ENCODE data around the gene BTBD3.

Gene BTBD3

DNA sequence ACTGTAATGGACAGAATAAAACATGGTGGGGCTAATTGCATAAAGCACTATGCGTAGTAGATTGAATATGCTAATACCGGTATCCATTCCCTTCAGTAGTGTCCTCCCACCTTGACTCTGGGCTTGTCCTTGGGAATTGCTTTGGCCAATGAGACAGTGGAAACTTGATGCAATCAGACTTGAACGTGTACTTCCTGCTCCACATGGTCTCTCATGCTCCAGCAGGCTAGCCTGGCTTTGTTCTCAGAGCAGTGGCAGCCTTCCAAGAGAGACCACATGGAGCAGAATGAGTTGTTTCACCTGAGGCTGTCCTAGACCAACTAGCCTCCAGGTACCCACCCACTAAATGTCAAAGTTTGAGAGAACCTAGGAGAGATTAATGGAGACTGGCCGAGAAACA is 37.0 kb upstream of the BTBD3 start:
- Histone ChIP-seq H3K27ac (replicated peaks; ENCODE audit: low read length) (no peak overlapping the region), H2AK5ac (ENCODE audit: low read depth, low read length) (no peak overlapping the region), H3K9ac (ENCODE audit: low read depth, low read length, poor library complexity) (no peak overlapping the region), H4K91ac (ENCODE audit: low read depth, low read length, poor library complexity) (no peak overlapping the region), H2BK15ac (ENCODE audit: low read length) (no peak overlapping the region), H2BK12ac (ENCODE audit: low read length) (no peak overlapping the region), H3K9me3 (replicated peaks in 1 of 2; ENCODE audit: control insufficient read depth in 2 of 2, insufficient read depth in 1 of 2, low read depth in 1 of 2, low read length in 2 of 2) (no peaks in the 10 kb centered on the region), H3K4me3 (ENCODE audit: low read length in 2 of 2) (peak overlapping the region in 1 of 2 donors; percentile 27), H3K4ac (ENCODE audit: low read length) (no peak overlapping the region), H3K23ac (ENCODE audit: low read depth, low read length, poor library complexity) (no peak overlapping the region), H3K4me2 (ENCODE audit: insufficient read depth, low read length, poor library complexity, severe bottlenecking) (no peak overlapping the region), H3K18ac (ENCODE audit: low read length) (no peak overlapping the region), H4K8ac (ENCODE audit: low read depth, low read length) (no peak overlapping the region), H3K4me1 (ENCODE audit: control insufficient read depth in 2 of 2, insufficient read depth in 1 of 2, low read depth in 1 of 2, low read length in 2 of 2) (no peaks in the 10 kb centered on the region), H3K36me3 (replicated peaks in 1 of 2; ENCODE audit: control insufficient read depth in 2 of 2, insufficient read depth in 2 of 2, low read length in 2 of 2) (no peaks in the 10 kb centered on the region), H2BK5ac (ENCODE audit: low read length) (no peak overlapping the region), H2BK120ac (ENCODE audit: low read depth, low read length) (no peak overlapping the region), H3K27me3 (ENCODE audit: control insufficient read depth in 3 of 3, insufficient read depth in 3 of 3, low read depth in 1 of 3, low read length in 3 of 3) (no peaks in the 10 kb centered on the region), H3K79me1 (ENCODE audit: low read depth, low read length) (no peaks in the 10 kb centered on the region), H3K14ac (ENCODE audit: low read length) (no peak overlapping the region), H2AFZ (ENCODE audit: low read length) (peak overlapping the region; percentile 56)
- DNase-seq (ENCODE audit: low spot score), result no peak
- no CpG with 5 or more reads among the region's 4 CpGs for WGBS, 2 donors (ENCODE audit: extremely low coverage in 2 of 2, insufficient read length in 2 of 2, insufficient replicate concordance in 1 of 2)

- no peak overlapping the region for H2AK5ac ChIP-seq (ENCODE audit: low read depth, low read length)
- H3K79me1 ChIP-seq (ENCODE audit: low read depth, low read length), result no peaks in the 10 kb centered on the region
- no peak overlapping the region for H4K91ac ChIP-seq (ENCODE audit: low read depth, low read length, poor library complexity)
- H3K23ac ChIP-seq (ENCODE audit: low read depth, low read length, poor library complexity), result no peak overlapping the region
- no peak overlapping the region for H3K4ac ChIP-seq (ENCODE audit: low read length)
- no peak overlapping the region for H2BK120ac ChIP-seq (ENCODE audit: low read depth, low read length)
- no CpG with 5 or more reads among the region's 4 CpGs for WGBS, 2 donors (ENCODE audit: extremely low coverage in 2 of 2, insufficient read length in 2 of 2, insufficient replicate concordance in 1 of 2)
- DNase-seq (ENCODE audit: low spot score), result no peak
- H3K4me3 ChIP-seq (ENCODE audit: low read length in 2 of 2), result no peak overlapping the region
- no peak overlapping the region for H3K27ac ChIP-seq (replicated peaks; ENCODE audit: low read length)
- no peaks in the 10 kb centered on the region for H3K9me3 ChIP-seq (replicated peaks in 1 of 2; ENCODE audit: control insufficient read depth in 2 of 2, insufficient read depth in 1 of 2, low read depth in 1 of 2, low read length in 2 of 2)
- no peak overlapping the region for H4K8ac ChIP-seq (ENCODE audit: low read depth, low read length)
- H3K14ac ChIP-seq (ENCODE audit: low read length), result no peak overlapping the region
- H3K4me1 ChIP-seq (ENCODE audit: control insufficient read depth in 2 of 2, insufficient read depth in 1 of 2, low read depth in 1 of 2, low read length in 2 of 2), result no peaks in the 10 kb centered on the region
- no peaks in the 10 kb centered on the region for H3K36me3 ChIP-seq (replicated peaks in 1 of 2; ENCODE audit: control insufficient read depth in 2 of 2, insufficient read depth in 2 of 2, low read length in 2 of 2)
- H3K4me2 ChIP-seq (ENCODE audit: insufficient read depth, low read length, poor library complexity, severe bottlenecking), result no peak overlapping the region
- H2BK15ac ChIP-seq (ENCODE audit: low read length), result no peak overlapping the region
- no peak overlapping the region for H2AFZ ChIP-seq (ENCODE audit: low read length)
- no peak overlapping the region for H3K18ac ChIP-seq (ENCODE audit: low read length)
- H3K9ac ChIP-seq (ENCODE audit: low read depth, low read length, poor library complexity), result no peak overlapping the region
- H2BK5ac ChIP-seq (ENCODE audit: low read length), result no peak overlapping the region
- no peak overlapping the region for H2BK12ac ChIP-seq (ENCODE audit: low read length)
- H3K27me3 ChIP-seq (ENCODE audit: control insufficient read depth in 3 of 3, insufficient read depth in 3 of 3, low read depth in 1 of 3, low read length in 3 of 3), result no peaks in the 10 kb centered on the region
These were observed 36.2 kb upstream of the BTBD3 start for GRCh38 chr20:11881449-11881848.

GRCh38 chr20:11882651-11883050 is 35.0 kb upstream of the BTBD3 start:
- no peak for DNase-seq (ENCODE audit: low spot score)
- no peak overlapping the region for H2AK5ac ChIP-seq (ENCODE audit: low read depth, low read length)
- H3K36me3 ChIP-seq (replicated peaks in 1 of 2; ENCODE audit: control insufficient read depth in 2 of 2, insufficient read depth in 2 of 2, low read length in 2 of 2), result no peaks in the 10 kb centered on the region
- no peak overlapping the region for H3K4ac ChIP-seq (ENCODE audit: low read length)
- WGBS, 2 donors (ENCODE audit: extremely low coverage in 2 of 2, insufficient read length in 2 of 2, insufficient replicate concordance in 1 of 2), result no CpG with 5 or more reads among the region's 7 CpGs
- H2BK120ac ChIP-seq (ENCODE audit: low read depth, low read length), result no peak overlapping the region
- no peak overlapping the region for H3K27ac ChIP-seq (replicated peaks; ENCODE audit: low read length)
- no peak overlapping the region for H3K23ac ChIP-seq (ENCODE audit: low read depth, low read length, poor library complexity)
- no peak overlapping the region for H2BK15ac ChIP-seq (ENCODE audit: low read length)
- H2BK5ac ChIP-seq (ENCODE audit: low read length), result no peak overlapping the region
- no peak overlapping the region for H3K9ac ChIP-seq (ENCODE audit: low read depth, low read length, poor library complexity)
- H2BK12ac ChIP-seq (ENCODE audit: low read length), result no peak overlapping the region
- no peak overlapping the region for H4K8ac ChIP-seq (ENCODE audit: low read depth, low read length)
- H3K79me1 ChIP-seq (ENCODE audit: low read depth, low read length), result no peaks in the 10 kb centered on the region
- H4K91ac ChIP-seq (ENCODE audit: low read depth, low read length, poor library complexity), result no peak overlapping the region
- H3K9me3 ChIP-seq (replicated peaks in 1 of 2; ENCODE audit: control insufficient read depth in 2 of 2, insufficient read depth in 1 of 2, low read depth in 1 of 2, low read length in 2 of 2), result no peaks in the 10 kb centered on the region
- H3K4me1 ChIP-seq (ENCODE audit: control insufficient read depth in 2 of 2, insufficient read depth in 1 of 2, low read depth in 1 of 2, low read length in 2 of 2), result no peaks in the 10 kb centered on the region
- H3K27me3 ChIP-seq (ENCODE audit: control insufficient read depth in 3 of 3, insufficient read depth in 3 of 3, low read depth in 1 of 3, low read length in 3 of 3), result no peaks in the 10 kb centered on the region
- no peak overlapping the region for H3K4me3 ChIP-seq (ENCODE audit: low read length in 2 of 2)
- no peak overlapping the region for H2AFZ ChIP-seq (ENCODE audit: low read length)
- no peak overlapping the region for H3K4me2 ChIP-seq (ENCODE audit: insufficient read depth, low read length, poor library complexity, severe bottlenecking)
- no peak overlapping the region for H3K14ac ChIP-seq (ENCODE audit: low read length)
- no peak overlapping the region for H3K18ac ChIP-seq (ENCODE audit: low read length)

GRCh38 chr20:11888648-11889047 is 29.0 kb upstream of the BTBD3 start:
- Histone ChIP-seq H3K14ac (ENCODE audit: low read length) (no peak overlapping the region), H4K91ac (ENCODE audit: low read depth, low read length, poor library complexity) (no peak overlapping the region), H2BK12ac (ENCODE audit: low read length) (no peak overlapping the region), H3K4me1 (ENCODE audit: control insufficient read depth in 2 of 2, insufficient read depth in 1 of 2, low read depth in 1 of 2, low read length in 2 of 2) (peaks cover 3 to 10% of the 10 kb centered on the region in 2 donors), H2BK15ac (ENCODE audit: low read length) (no peak overlapping the region), H2AFZ (ENCODE audit: low read length) (no peak overlapping the region), H3K4me3 (ENCODE audit: low read length in 2 of 2) (no peak overlapping the region), H2BK5ac (ENCODE audit: low read length) (no peak overlapping the region), H3K27ac (replicated peaks; ENCODE audit: low read length) (no peak overlapping the region), H3K23ac (ENCODE audit: low read depth, low read length, poor library complexity) (no peak overlapping the region), H2BK120ac (ENCODE audit: low read depth, low read length) (no peak overlapping the region), H4K8ac (ENCODE audit: low read depth, low read length) (no peak overlapping the region), H3K27me3 (ENCODE audit: control insufficient read depth in 3 of 3, insufficient read depth in 3 of 3, low read depth in 1 of 3, low read length in 3 of 3) (peaks cover 0 to 13% (median 0%) of the 10 kb centered on the region in 3 experiments), H3K9ac (ENCODE audit: low read depth, low read length, poor library complexity) (no peak overlapping the region), H2AK5ac (ENCODE audit: low read depth, low read length) (no peak overlapping the region), H3K36me3 (replicated peaks in 1 of 2; ENCODE audit: control insufficient read depth in 2 of 2, insufficient read depth in 2 of 2, low read length in 2 of 2) (no peaks in the 10 kb centered on the region), H3K4ac (ENCODE audit: low read length) (no peak overlapping the region), H3K18ac (ENCODE audit: low read length) (no peak overlapping the region), H3K79me1 (ENCODE audit: low read depth, low read length) (no peaks in the 10 kb centered on the region), H3K4me2 (ENCODE audit: insufficient read depth, low read length, poor library complexity, severe bottlenecking) (no peak overlapping the region), H3K9me3 (replicated peaks in 1 of 2; ENCODE audit: control insufficient read depth in 2 of 2, insufficient read depth in 1 of 2, low read depth in 1 of 2, low read length in 2 of 2) (no peaks in the 10 kb centered on the region)
- WGBS, 2 donors (ENCODE audit: extremely low coverage in 2 of 2, insufficient read length in 2 of 2, insufficient replicate concordance in 1 of 2), result no CpG with 5 or more reads among the region's 1 CpG
- DNase-seq (ENCODE audit: low spot score), result no peak

All from neuronal stem cell (in vitro differentiated cells).